PFSK-1 (cell line): ENCODE measurements around the gene CGB5.
"Not testable (repeated sequence)": the region's sequence is repeated elsewhere in the genome, so short reads cannot be mapped to it uniquely, and the experiment has no call there.

Source experiments
- POLR2AphosphoS5 ChIP-seq: IDR thresholded peaks from 2 replicates; pipeline ENCODE4 v1.6.1; 2012; ENCODE audit warnings: low read depth, mild to moderate bottlenecking, control low read depth, low read length, moderate library complexity
- SIN3A ChIP-seq: IDR thresholded peaks from 2 replicates; pipeline ENCODE4 v1.6.1; 2012; ENCODE audit warnings: mild to moderate bottlenecking, low read length, moderate library complexity, borderline replicate concordance; ENCODE audit not compliant: insufficient read depth
- TAF1 ChIP-seq: IDR thresholded peaks from 2 replicates; pipeline ENCODE4 v1.6.1; 2012; ENCODE audit warnings: low read length, control low read depth, borderline replicate concordance; ENCODE audit not compliant: insufficient read depth
- TF ChIP-seq, protein P1 (sequence below), 2 experiments: IDR thresholded peaks; 2 replicates each; pipeline versions ENCODE4 v1.6.1 to v1.8.0; 2011 to 2012; ENCODE audit warnings: low read depth in 2 of 2, low read length in 2 of 2, control low read depth in 1 of 2, inconsistent platforms in 1 of 2, mild to moderate bottlenecking in 1 of 2, moderate library complexity in 1 of 2; ENCODE audit not compliant: insufficient read depth in 1 of 2

DNA sequence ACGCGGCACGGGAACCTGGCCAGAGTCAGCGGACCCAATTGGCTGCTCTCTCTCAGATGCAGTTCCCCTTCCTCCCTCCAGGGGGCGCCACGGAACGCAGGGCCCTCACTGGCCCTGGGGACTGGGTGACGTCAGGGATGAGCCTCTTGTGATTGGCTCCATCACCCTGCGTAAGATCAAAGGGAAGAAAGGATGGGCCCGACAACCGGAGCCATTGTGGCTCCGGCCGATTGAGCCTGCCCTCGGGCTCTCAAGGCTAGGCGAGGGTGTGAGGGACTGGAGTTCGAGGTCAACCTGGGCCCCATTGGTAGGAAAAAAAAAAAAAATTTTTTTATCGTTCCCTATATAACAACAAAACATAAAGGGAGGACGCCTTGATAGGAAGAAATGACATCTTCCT lies 6.8 kb upstream of the CGB5 start, which contains the start of gene CGB1:
- not testable (repeated sequence) for TF ChIP-seq POLR2AphosphoS5, TAF1, SIN3A
- TF ChIP-seq, protein P1, sequence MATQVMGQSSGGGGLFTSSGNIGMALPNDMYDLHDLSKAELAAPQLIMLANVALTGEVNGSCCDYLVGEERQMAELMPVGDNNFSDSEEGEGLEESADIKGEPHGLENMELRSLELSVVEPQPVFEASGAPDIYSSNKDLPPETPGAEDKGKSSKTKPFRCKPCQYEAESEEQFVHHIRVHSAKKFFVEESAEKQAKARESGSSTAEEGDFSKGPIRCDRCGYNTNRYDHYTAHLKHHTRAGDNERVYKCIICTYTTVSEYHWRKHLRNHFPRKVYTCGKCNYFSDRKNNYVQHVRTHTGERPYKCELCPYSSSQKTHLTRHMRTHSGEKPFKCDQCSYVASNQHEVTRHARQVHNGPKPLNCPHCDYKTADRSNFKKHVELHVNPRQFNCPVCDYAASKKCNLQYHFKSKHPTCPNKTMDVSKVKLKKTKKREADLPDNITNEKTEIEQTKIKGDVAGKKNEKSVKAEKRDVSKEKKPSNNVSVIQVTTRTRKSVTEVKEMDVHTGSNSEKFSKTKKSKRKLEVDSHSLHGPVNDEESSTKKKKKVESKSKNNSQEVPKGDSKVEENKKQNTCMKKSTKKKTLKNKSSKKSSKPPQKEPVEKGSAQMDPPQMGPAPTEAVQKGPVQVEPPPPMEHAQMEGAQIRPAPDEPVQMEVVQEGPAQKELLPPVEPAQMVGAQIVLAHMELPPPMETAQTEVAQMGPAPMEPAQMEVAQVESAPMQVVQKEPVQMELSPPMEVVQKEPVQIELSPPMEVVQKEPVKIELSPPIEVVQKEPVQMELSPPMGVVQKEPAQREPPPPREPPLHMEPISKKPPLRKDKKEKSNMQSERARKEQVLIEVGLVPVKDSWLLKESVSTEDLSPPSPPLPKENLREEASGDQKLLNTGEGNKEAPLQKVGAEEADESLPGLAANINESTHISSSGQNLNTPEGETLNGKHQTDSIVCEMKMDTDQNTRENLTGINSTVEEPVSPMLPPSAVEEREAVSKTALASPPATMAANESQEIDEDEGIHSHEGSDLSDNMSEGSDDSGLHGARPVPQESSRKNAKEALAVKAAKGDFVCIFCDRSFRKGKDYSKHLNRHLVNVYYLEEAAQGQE (IDR thresholded peaks at IDR 0.05; ENCODE audit: insufficient read depth in 1 of 2, low read depth in 2 of 2, low read length in 2 of 2): not testable (repeated sequence)
